NCI-H187 treated with DMSO at 0.1 percent for 48 hours (cell line): ENCODE results near the gene ARHGEF4.

Experiments used
- DNase-seq: peaks from one replicate; lab custom pipeline; 2025; lab: John Stamatoyannopoulos, UW

The ARHGEF4 gene

GRCh38 chr2:130836501-130837174, at the start of gene ARHGEF4:
Gene ARHGEF4 (plus strand): TSS chr2:130836914. CDS start chr2:130836954, 40 bp downstream.
- no peak for DNase-seq

GRCh38 chr2:130787841-130788240, 48.9 kb upstream of the ARHGEF4 start:
- DNase-seq, result no peak

- DNase-seq, result no peak
Measured at GRCh38 chr2:130790312-130790711, 46.4 kb upstream of the ARHGEF4 start.

- DNase-seq, result no peak
Measured at GRCh38 chr2:130790804-130791616, 45.7 kb upstream of the ARHGEF4 start.

- DNase-seq, result no peak
Measured at GRCh38 chr2:130791617-130791939, 45.1 kb upstream of the ARHGEF4 start.

GRCh38 chr2:130795431-130795830, 41.3 kb upstream of the ARHGEF4 start:
- DNase-seq, result no peak

- DNase-seq, result no peak
Measured at GRCh38 chr2:130796290-130796689, 40.4 kb upstream of the ARHGEF4 start.

GRCh38 chr2:130797493-130798435, 39.0 kb upstream of the ARHGEF4 start:
- DNase-seq, result no peak

GRCh38 chr2:130798472-130799218, 38.1 kb upstream of the ARHGEF4 start:
- DNase-seq, result no peak

- DNase-seq, result no peak
Measured at GRCh38 chr2:130799295-130799694, 37.4 kb upstream of the ARHGEF4 start.

GRCh38 chr2:130805613-130806012, 31.1 kb upstream of the ARHGEF4 start:
- no peak for DNase-seq

GRCh38 chr2:130806370-130806769, 30.3 kb upstream of the ARHGEF4 start:
- no peak for DNase-seq

- peak; percentile 51 for DNase-seq
Measured at GRCh38 chr2:130807659-130808385, 28.9 kb upstream of the ARHGEF4 start.

GRCh38 chr2:130808482-130809268, 28.0 kb upstream of the ARHGEF4 start:
- DNase-seq, result no peak

GRCh38 chr2:130810490-130810889, 26.2 kb upstream of the ARHGEF4 start:
- no peak for DNase-seq

- DNase-seq, result no peak
Measured at GRCh38 chr2:130813722-130814121, 23.0 kb upstream of the ARHGEF4 start.

GRCh38 chr2:130814931-130815680, 21.6 kb upstream of the ARHGEF4 start:
- no peak for DNase-seq

- no peak for DNase-seq
Measured at GRCh38 chr2:130818809-130819208, 17.9 kb upstream of the ARHGEF4 start.

GRCh38 chr2:130819226-130819607, 17.5 kb upstream of the ARHGEF4 start:
- no peak for DNase-seq
